Heart right ventricle (tissue), 16 donors: ENCODE measurements around the gene LZIC. TPM values are rescaled to one million over a fixed set of nuclear protein-coding genes. Genes with fewer than 3 reads are reported as not detected.

Experiments used
- ATAC-seq, 8 donors: fragments of 200-7000 bp; cut with Tn5 transposase; one replicate each; pipeline ENCODE4 v1.9.1; 2020; ENCODE audit warnings: mild to moderate bottlenecking in 8 of 8, moderate library complexity in 8 of 8, moderate number of reproducible peaks in 1 of 8
- DNase-seq, 2 donors: peaks; one replicate each; pipeline ENCODE4 v3.0.0-alpha.2; 2020
- H3K27ac ChIP-seq, 10 donors: fragments of 200-600 bp; sonication (generic) in 2 of 10; one replicate each; pipeline versions ENCODE4 v1.5.0 to v1.8.0; 2020 to 2022; ENCODE audit warnings: mild to moderate bottlenecking in 3 of 10
- H3K27me3 ChIP-seq, 7 donors: fragments of 200-600 bp; one replicate each; pipeline ENCODE4 v1.8.0; 2021 to 2022; ENCODE audit warnings: mild to moderate bottlenecking in 2 of 7
- H3K36me3 ChIP-seq, 9 donors: fragments of 200-600 bp; sonication (generic) in 1 of 9; one replicate each; pipeline versions ENCODE4 v1.5.0 to v1.8.0; 2020 to 2022; ENCODE audit warnings: mild to moderate bottlenecking in 2 of 9
- H3K4me1 ChIP-seq, 9 donors: fragments of 200-600 bp; sonication (generic) in 1 of 9; one replicate each; pipeline versions ENCODE4 v1.5.0 to v1.8.0; 2020 to 2022; ENCODE audit warnings: mild to moderate bottlenecking in 4 of 9
- H3K4me3 ChIP-seq, 10 donors: fragments of 200-600 bp; sonication (generic) in 2 of 10; one replicate each; pipeline versions ENCODE4 v1.5.0 to v1.8.0; 2020 to 2022; ENCODE audit warnings: mild to moderate bottlenecking in 7 of 10, moderate library complexity in 2 of 10
- H3K9me3 ChIP-seq, 11 donors: fragments of 200-600 bp in 10 of 11; sonication (generic) in 2 of 11; one replicate each; pipeline versions ENCODE4 v1.5.0 to v1.8.0; 2013 to 2022; ENCODE audit warnings: mild to moderate bottlenecking in 2 of 11, control low read depth in 1 of 11, moderate library complexity in 1 of 11
- CTCF ChIP-seq, 9 donors: fragments of 200-600 bp; sonication (generic) in 2 of 9; IDR thresholded peaks; one replicate each; pipeline versions ENCODE4 v1.5.0 to v1.8.0; 2021 to 2022; ENCODE audit warnings: antibody characterized with exemption in 9 of 9, mild to moderate bottlenecking in 5 of 9, moderate library complexity in 1 of 9
- WGBS, 2 donors: extraction: QIAGEN DNeasy Blood & Tissue Kit; methylation state at CpG; one replicate each; pipeline ENCODE4 v1.1.7; 2013; ENCODE audit warnings: inconsistent platforms in 1 of 2; 5-methylcytosine and 5-hydroxymethylcytosine counted together
- intact Hi-C, 10 donors: fragments of 100-400 bp; cut with DNase I; formaldehyde crosslinking; loops; one replicate each; pipeline versions ENCODE4 v1.11.1 to v1.14.2; 2022
- polyA plus RNA-seq, 2 donors: library from polyadenylated mRNA; stranded (reverse); fragments of 200-250 nt; gene quantifications; one replicate each; pipeline ENCODE4 v1.2.3, GENCODE V29; 2013
- total RNA-seq, 10 donors: library from RNA; stranded (reverse); fragmentation: NEBNext Ultra II Directional in 3 of 10; extraction: Animal tissue kit (Norgen Biotek cat#: 25700) in 3 of 10; gene quantifications; one replicate each; pipeline versions ENCODE4 v1.2.1 to v1.2.4, GENCODE V29; 2021 to 2023
- donor health status: Arrhythmogenic right ventricular cardiomyopathy.
- donor health status: ischemic (EF 13 %, LVEDD 7.1; RV severe dilation, severe dysfunction).
- donor health status: healthy with polysubstance abuse.
- donor health status: DM: no; HTN: yes; CAD: no.
- donor health status: DM: no; HTN: no; CAD: no.
- donor health status: ischemic (EF 25% LVEDD 6.9; RV normal size, moderate dysfunction).
- donor health status: ischemic (EF 25% LVEDD 5.7; RV mildly dilated, moderate dysfunction).
- donor health status: healthy.
- donor health status: DM: yes; HTN: yes; CAD: no.
- donor health status: Ischemic cardiomyopathy.
- donor health status: ischemic (EF 35%, LVEDD 5.7; RV mildly dilated, moderate dysfunction).
- donor health status: nonischemic (EF 11% LVEDD 7.7; RV severe dilation, severe dysfunction).
- donor health status: DM: yes; HTN: yes; CAD: no.
- donor health status: PGD.
- donor health status: ischemic (EF 29% LVEDD 5.4; RV normal size, mild dysfunction).
- donor health status: nonischemic (EF 23%, LVEDD 6.1; RV moderate dilation, normal function).

LZIC gene
- total and polyA plus RNA-seq, 12 donors: 13.4 to 38.0 (median 31.9) TPM

DNA sequence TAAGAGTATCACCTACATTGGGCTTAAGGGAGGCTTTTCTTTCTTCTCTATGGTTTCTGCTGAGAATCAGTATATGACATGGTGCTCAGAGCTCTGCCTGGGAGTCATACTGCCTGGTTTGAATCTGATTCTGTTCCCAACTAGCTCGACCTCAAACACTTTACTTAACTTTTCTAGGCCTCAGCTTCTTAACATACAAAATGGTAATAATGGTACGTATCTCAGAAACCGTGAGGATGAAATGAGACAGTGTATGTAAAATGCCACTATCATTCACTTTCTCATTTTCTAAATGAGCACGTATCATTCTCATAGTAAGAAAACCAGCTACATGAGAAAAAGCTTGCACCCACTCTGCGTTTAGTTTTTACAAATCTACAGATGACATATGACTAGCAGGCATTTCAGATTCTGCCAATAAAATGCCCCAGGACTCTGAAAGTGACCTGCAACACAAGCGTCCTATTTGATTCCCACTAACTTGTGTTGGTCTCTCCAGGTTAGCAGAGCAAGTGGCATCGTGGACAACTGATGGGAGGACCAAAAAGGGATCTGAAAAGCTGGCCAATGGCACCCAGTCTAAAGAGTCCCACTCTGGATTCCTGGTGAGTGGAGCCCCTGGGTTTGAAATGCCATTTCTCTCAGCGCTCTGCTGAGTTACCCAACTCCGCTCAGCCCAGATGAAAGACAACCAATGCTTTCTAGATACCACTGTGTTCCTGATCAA lies 39.2 kb downstream of the LZIC start:
- DNase-seq (no peak), ATAC-seq (no peak)
- no peaks in the 10 kb centered on the region for H3K9me3 ChIP-seq
- H3K27me3 ChIP-seq: no peaks in the 10 kb centered on the region
- no peak overlapping the region for H3K4me3 ChIP-seq
- intact Hi-C loops: no loop called here
- no peak for TF ChIP-seq CTCF (IDR thresholded peaks at IDR 0.05)
- peaks cover 28 to 92% (median 64%) of the 10 kb centered on the region in 9 donors for H3K4me1 ChIP-seq
- H3K27ac ChIP-seq: peak overlapping the region in 9 of 10 donors; percentile 8 to 95 (median 91)
- peaks cover 0 to 4% (median 0%) of the 10 kb centered on the region in 9 donors for H3K36me3 ChIP-seq
- WGBS, 2 donors: 82 to 86% methylated on average over 9 of the region's 9 CpGs

- peak in 4 of 8 donors; percentile 16 to 31 (median 22) for ATAC-seq
- peak overlapping the region in 1 of 10 donors; percentile 50 for H3K4me3 ChIP-seq
Observed at GRCh38 chr1:9902060-9902452, 41.1 kb downstream of the LZIC start.

DNA sequence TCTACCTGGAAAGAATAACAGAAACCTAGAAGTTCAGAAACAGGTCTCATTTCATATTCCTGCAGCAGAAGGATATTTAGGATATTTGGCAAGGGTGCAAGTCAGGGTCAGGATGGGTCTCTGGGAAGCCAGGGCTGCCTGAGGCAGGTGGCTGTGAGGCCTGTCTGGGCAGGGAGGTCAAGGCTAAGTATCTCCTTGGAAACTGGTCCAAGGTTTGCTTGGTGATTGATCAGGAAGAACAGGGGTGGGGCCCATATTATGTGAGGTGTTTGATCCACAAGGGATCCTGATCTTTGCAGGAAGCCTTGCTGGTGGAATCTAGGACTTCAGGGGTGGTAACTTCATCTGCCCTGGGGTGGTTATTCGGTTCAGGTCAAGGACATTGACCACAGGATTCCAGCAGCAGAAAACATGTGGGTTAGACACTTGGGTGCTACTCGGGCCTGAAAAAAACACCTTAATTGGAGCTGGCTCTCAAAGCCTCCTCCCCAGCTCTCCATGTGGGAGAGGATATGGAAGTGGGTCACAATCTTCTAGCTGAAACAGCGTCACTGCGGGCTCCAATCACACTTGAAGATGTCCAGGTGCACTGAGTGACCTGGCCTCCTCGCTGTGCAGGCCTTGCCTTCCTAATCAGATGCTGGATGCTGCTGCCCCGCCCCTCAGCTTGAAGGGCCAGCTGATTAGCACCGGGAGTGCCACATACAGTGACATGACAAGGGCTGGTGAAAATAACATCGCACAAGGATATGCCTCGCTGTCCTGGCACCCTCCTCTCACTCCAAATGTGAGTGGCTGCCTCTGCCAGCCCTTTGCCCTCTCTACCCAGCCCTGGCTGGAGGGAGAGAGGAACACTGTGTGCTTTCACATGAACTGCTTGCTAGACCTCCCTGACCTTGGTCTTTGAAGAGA lies 41.8 kb downstream of the LZIC start:
- TF ChIP-seq CTCF (IDR thresholded peaks at IDR 0.05): no peak
- Histone ChIP-seq H3K36me3 (peaks cover 0 to 4% (median 0%) of the 10 kb centered on the region in 9 donors), H3K9me3 (no peaks in the 10 kb centered on the region), H3K27me3 (no peaks in the 10 kb centered on the region), H3K27ac (peak overlapping the region; percentile 83 to 95 (median 91)), H3K4me1 (peaks cover 27 to 75% (median 54%) of the 10 kb centered on the region in 9 donors), H3K4me3 (peak overlapping the region in 7 of 10 donors; percentile 11 to 50 (median 40))
- DNase-seq: peak; percentile 55 to 70
- intact Hi-C loops: loop anchor here in 1 of 10 donors (1.0 kb wide), 1 partner anchor 9 kb away; the partner anchor contains the start of gene CTNNBIP1
- 33 to 40% methylated on average over 9 of the region's 9 CpGs for WGBS, 2 donors
- peak; percentile 59 to 91 (median 80) for ATAC-seq

More at GRCh38 chr1:9902060-9902452, 41.1 kb downstream of the LZIC start:
- H3K36me3 ChIP-seq: peaks cover 0 to 4% (median 0%) of the 10 kb centered on the region in 9 donors
- no peak for TF ChIP-seq CTCF (IDR thresholded peaks at IDR 0.05)
- H3K27me3 ChIP-seq: no peaks in the 10 kb centered on the region
- WGBS, 2 donors: 26 to 43% methylated on average over 6 of the region's 6 CpGs
- H3K27ac ChIP-seq: peak overlapping the region; percentile 83 to 95 (median 91)
- no peaks in the 10 kb centered on the region for H3K9me3 ChIP-seq
- intact Hi-C loops: no loop called here
- H3K4me1 ChIP-seq: peaks cover 27 to 80% (median 54%) of the 10 kb centered on the region in 9 donors
- no peak for DNase-seq
